ENCODE measurements around the gene DPEP1. TPM values are rescaled to one million over a fixed set of nuclear protein-coding genes. Genes with fewer than 3 reads are reported as not detected.
"Not testable (repeated sequence)": the region's sequence is repeated elsewhere in the genome, so short reads cannot be mapped to it uniquely, and the experiment has no call there.

Gene DPEP1
- total RNA-seq, 1 donor from 2014 or later: 3.9 TPM

GRCh38 chr16:89577055-89577759, 36.2 kb upstream of the DPEP1 start:
- DNase-seq: no peak

- DNase-seq: no peak
These were observed 34.1 kb upstream of the DPEP1 start for GRCh38 chr16:89579351-89579750.

GRCh38 chr16:89581045-89581695, 32.3 kb upstream of the DPEP1 start:
- DNase-seq: no peak

GRCh38 chr16:89581861-89582563, 31.4 kb upstream of the DPEP1 start:
- no peak for DNase-seq

GRCh38 chr16:89582614-89583196, 30.7 kb upstream of the DPEP1 start:
- DNase-seq: no peak

GRCh38 chr16:89583197-89583894, 30.1 kb upstream of the DPEP1 start:
- DNase-seq: no peak

GRCh38 chr16:89583895-89584644, 29.4 kb upstream of the DPEP1 start:
- no peak for DNase-seq

GRCh38 chr16:89584768-89585549, 28.5 kb upstream of the DPEP1 start:
- DNase-seq: no peak

- DNase-seq: no peak
These were observed 27.2 kb upstream of the DPEP1 start for GRCh38 chr16:89586218-89586617.

GRCh38 chr16:89586853-89587252, 26.6 kb upstream of the DPEP1 start:
- DNase-seq: no peak

GRCh38 chr16:89587676-89588075, 25.8 kb upstream of the DPEP1 start:
- not testable (repeated sequence) for DNase-seq

- DNase-seq: no peak
These were observed 24.9 kb upstream of the DPEP1 start for GRCh38 chr16:89588413-89589109.

- no peak for DNase-seq
These were observed 24.1 kb upstream of the DPEP1 start for GRCh38 chr16:89589241-89589926.

GRCh38 chr16:89593841-89594240, 19.6 kb upstream of the DPEP1 start:
- DNase-seq: no peak

- no peak for DNase-seq
These were observed 17.9 kb upstream of the DPEP1 start for GRCh38 chr16:89595330-89596060.

- no peak for DNase-seq
These were observed 17.3 kb upstream of the DPEP1 start for GRCh38 chr16:89596061-89596689.

- no peak for DNase-seq
These were observed 16.3 kb upstream of the DPEP1 start for GRCh38 chr16:89596957-89597649.

- no peak for DNase-seq
These were observed 15.2 kb upstream of the DPEP1 start for GRCh38 chr16:89598199-89598598.
